ENCODE data around the gene SLC25A13. TPM values are rescaled to one million over a fixed set of nuclear protein-coding genes. Genes with fewer than 3 reads are reported as not detected.

Gene SLC25A13
- total RNA-seq, 1 donor, result 19.2 TPM

- no peak for TF ChIP-seq CTCF (IDR thresholded peaks at IDR 0.05; ENCODE audit: extremely low read depth, low read depth, low read length)
- Histone ChIP-seq H2AFZ (ENCODE audit: low read length) (no peak overlapping the region), H4K20me1 (ENCODE audit: insufficient read depth, low read length) (no peaks in the 10 kb centered on the region), H3K79me2 (ENCODE audit: insufficient read depth, low read length) (peaks cover 16% of the 10 kb centered on the region), H3K36me3 (ENCODE audit: insufficient read depth, low read length) (no peaks in the 10 kb centered on the region), H3K27ac (ENCODE audit: low read depth, low read length) (no peak overlapping the region), H3K4me2 (ENCODE audit: insufficient read depth, low read length) (no peak overlapping the region), H3K4me3 (ENCODE audit: insufficient read depth, low read length) (no peak overlapping the region), H3K9me3 (ENCODE audit: low read depth, low read length) (no peaks in the 10 kb centered on the region), H3K4me1 (ENCODE audit: insufficient read depth, low read length) (no peaks in the 10 kb centered on the region), H3K27me3 (ENCODE audit: insufficient read depth, low read length) (no peaks in the 10 kb centered on the region)
- DNase-seq (ENCODE audit: insufficient read length, low spot score, missing footprints), result no peak
These were observed 75.0 kb downstream of the SLC25A13 start for GRCh38 chr7:96246919-96247318.

GRCh38 chr7:96244992-96245292 is 77.0 kb downstream of the SLC25A13 start:
- Histone ChIP-seq H3K27me3 (ENCODE audit: insufficient read depth, low read length) (no peaks in the 10 kb centered on the region), H3K4me2 (ENCODE audit: insufficient read depth, low read length) (no peak overlapping the region), H3K36me3 (ENCODE audit: insufficient read depth, low read length) (no peaks in the 10 kb centered on the region), H3K27ac (ENCODE audit: low read depth, low read length) (no peak overlapping the region), H3K4me3 (ENCODE audit: insufficient read depth, low read length) (no peak overlapping the region), H2AFZ (ENCODE audit: low read length) (no peak overlapping the region), H3K4me1 (ENCODE audit: insufficient read depth, low read length) (no peaks in the 10 kb centered on the region), H3K79me2 (ENCODE audit: insufficient read depth, low read length) (peaks cover 18% of the 10 kb centered on the region), H3K9me3 (ENCODE audit: low read depth, low read length) (no peaks in the 10 kb centered on the region), H4K20me1 (ENCODE audit: insufficient read depth, low read length) (no peaks in the 10 kb centered on the region)
- no peak for TF ChIP-seq CTCF (IDR thresholded peaks at IDR 0.05; ENCODE audit: extremely low read depth, low read depth, low read length)
- DNase-seq (ENCODE audit: insufficient read length, low spot score, missing footprints), result no peak

GRCh38 chr7:96244244-96244991 is 77.5 kb downstream of the SLC25A13 start:
- no peak overlapping the region for H3K27ac ChIP-seq (ENCODE audit: low read depth, low read length)
- no peaks in the 10 kb centered on the region for H3K27me3 ChIP-seq (ENCODE audit: insufficient read depth, low read length)
- DNase-seq (ENCODE audit: insufficient read length, low spot score, missing footprints), result no peak
- TF ChIP-seq CTCF (IDR thresholded peaks at IDR 0.05; ENCODE audit: extremely low read depth, low read depth, low read length), result no peak
- no peak overlapping the region for H3K4me3 ChIP-seq (ENCODE audit: insufficient read depth, low read length)
- H3K4me1 ChIP-seq (ENCODE audit: insufficient read depth, low read length), result no peaks in the 10 kb centered on the region
- H3K4me2 ChIP-seq (ENCODE audit: insufficient read depth, low read length), result no peak overlapping the region
- H3K9me3 ChIP-seq (ENCODE audit: low read depth, low read length), result no peaks in the 10 kb centered on the region
- H2AFZ ChIP-seq (ENCODE audit: low read length), result no peak overlapping the region
- peaks cover 18% of the 10 kb centered on the region for H3K79me2 ChIP-seq (ENCODE audit: insufficient read depth, low read length)
- H4K20me1 ChIP-seq (ENCODE audit: insufficient read depth, low read length), result peaks cover 2% of the 10 kb centered on the region
- no peaks in the 10 kb centered on the region for H3K36me3 ChIP-seq (ENCODE audit: insufficient read depth, low read length)

GRCh38 chr7:96243241-96243640 is 78.7 kb downstream of the SLC25A13 start:
- Histone ChIP-seq H3K36me3 (ENCODE audit: insufficient read depth, low read length) (no peaks in the 10 kb centered on the region), H2AFZ (ENCODE audit: low read length) (no peak overlapping the region), H3K4me1 (ENCODE audit: insufficient read depth, low read length) (no peaks in the 10 kb centered on the region), H3K27ac (ENCODE audit: low read depth, low read length) (no peak overlapping the region), H4K20me1 (ENCODE audit: insufficient read depth, low read length) (peaks cover 3% of the 10 kb centered on the region), H3K27me3 (ENCODE audit: insufficient read depth, low read length) (no peaks in the 10 kb centered on the region), H3K9me3 (ENCODE audit: low read depth, low read length) (no peaks in the 10 kb centered on the region), H3K79me2 (ENCODE audit: insufficient read depth, low read length) (peaks cover 18% of the 10 kb centered on the region), H3K4me2 (ENCODE audit: insufficient read depth, low read length) (no peak overlapping the region), H3K4me3 (ENCODE audit: insufficient read depth, low read length) (no peak overlapping the region)
- TF ChIP-seq CTCF (IDR thresholded peaks at IDR 0.05; ENCODE audit: extremely low read depth, low read depth, low read length), result no peak
- DNase-seq (ENCODE audit: insufficient read length, low spot score, missing footprints), result no peak

Data from osteoblast (primary cell).